ENCODE results near the gene DGCR8.
A peak's percentile ranks its signal among the peaks of the same experiment; 100 is the strongest.

The DGCR8 gene

GRCh38 chr22:20068640-20069039 lies 11.4 kb upstream of the DGCR8 start:
- DNase-seq = no peak

DNA sequence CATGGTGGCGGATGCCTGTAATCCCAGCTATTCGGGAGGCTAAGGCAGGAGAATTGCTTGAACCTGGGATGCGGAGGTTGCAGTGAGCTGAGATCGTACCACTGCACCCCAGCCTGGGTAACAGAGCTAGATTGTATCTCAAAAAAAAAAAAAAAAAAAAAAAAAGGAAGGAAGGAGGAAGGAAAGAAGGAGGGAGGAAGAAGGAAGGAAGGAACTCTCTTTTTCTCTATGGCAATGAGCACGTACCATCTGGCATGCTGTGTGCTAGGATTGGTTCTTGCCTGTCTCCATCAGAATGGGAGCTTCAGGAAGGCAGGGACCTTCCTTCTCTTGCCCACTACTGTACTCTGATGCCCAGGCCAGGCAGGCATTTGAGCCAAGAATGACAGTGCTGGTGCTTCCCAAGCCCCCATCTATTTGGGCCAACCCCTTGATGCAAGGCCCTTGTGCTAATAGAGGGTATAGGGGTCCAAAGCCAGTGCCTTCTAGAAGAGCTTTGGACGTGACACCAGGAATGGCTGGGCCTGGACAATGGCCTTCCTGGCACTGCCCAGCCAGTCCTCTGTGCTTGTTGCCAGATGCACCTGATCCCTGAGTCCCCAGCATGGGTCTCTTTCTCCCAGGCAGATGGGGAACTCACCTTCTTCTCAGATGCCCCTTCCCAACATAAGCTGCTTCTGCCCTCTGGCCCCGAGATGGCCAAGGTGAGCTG lies 10.6 kb upstream of the DGCR8 start:
- no peak for DNase-seq

GRCh38 chr22:20071524-20071972 lies 8.5 kb upstream of the DGCR8 start:
- no peak for DNase-seq

GRCh38 chr22:20076627-20077172 lies 3.3 kb upstream of the DGCR8 start:
- no peak for DNase-seq

GRCh38 chr22:20080445-20080775 lies 369 bp downstream of the DGCR8 start:
- peak; percentile 65 for DNase-seq

GRCh38 chr22:20080776-20081654 lies 974 bp downstream of the DGCR8 start:
- peak; percentile 18 for DNase-seq

- no peak for DNase-seq
These were observed 3.3 kb downstream of the DGCR8 start for GRCh38 chr22:20083157-20083890.

DNA sequence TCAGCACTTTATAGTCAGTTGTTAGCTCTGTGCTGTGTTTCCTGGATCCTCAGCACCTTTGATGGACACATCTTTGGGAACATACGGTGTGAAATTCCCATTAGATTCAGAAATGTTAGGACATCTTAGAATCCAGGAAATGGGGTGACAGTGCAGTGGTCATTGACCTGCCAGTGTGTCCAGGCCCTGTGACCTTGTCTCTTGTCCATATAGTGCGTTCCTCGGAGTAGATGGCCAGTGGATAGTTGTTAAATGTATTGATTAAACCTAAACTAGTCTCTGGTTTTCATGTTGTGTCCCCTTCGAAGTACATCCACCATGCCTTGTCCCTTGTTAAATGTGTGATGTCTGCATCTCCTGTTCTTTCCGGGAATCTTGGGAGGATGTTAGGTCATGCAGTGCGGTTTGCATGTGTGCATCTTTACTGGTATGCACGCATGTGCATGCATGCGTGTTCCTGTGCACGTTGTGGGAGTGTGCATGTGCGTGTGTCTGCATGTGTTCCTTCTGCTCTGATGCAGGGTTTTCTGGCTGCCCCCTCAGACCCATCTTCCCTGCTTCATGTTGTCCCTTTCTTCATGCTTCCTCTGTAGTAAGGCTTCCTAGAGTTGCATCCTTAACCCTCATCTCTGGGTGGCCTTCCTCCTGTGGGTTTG lies 4.0 kb downstream of the DGCR8 start:
- no peak for DNase-seq

GRCh38 chr22:20084547-20085413 lies 4.7 kb downstream of the DGCR8 start:
- peak; percentile 19 for DNase-seq

- no peak for DNase-seq
These were observed 5.6 kb downstream of the DGCR8 start for GRCh38 chr22:20085651-20086050.

DNA sequence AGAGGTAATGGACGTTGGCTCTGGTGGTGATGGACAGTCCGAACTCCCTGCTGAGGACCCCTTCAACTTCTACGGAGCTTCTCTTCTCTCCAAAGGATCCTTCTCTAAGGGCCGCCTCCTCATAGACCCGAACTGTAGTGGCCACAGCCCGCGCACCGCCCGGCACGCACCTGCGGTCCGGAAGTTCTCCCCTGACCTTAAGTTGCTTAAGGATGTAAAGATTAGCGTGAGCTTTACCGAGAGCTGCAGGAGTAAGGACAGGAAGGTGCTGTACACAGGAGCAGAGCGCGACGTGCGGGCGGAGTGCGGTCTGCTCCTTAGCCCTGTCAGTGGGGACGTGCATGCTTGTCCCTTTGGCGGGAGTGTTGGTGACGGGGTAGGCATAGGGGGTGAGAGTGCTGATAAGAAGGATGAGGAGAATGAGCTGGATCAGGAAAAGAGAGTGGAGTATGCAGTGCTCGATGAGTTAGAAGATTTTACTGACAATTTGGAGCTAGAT lies 6.1 kb downstream of the DGCR8 start:
- DNase-seq = no peak

DNA sequence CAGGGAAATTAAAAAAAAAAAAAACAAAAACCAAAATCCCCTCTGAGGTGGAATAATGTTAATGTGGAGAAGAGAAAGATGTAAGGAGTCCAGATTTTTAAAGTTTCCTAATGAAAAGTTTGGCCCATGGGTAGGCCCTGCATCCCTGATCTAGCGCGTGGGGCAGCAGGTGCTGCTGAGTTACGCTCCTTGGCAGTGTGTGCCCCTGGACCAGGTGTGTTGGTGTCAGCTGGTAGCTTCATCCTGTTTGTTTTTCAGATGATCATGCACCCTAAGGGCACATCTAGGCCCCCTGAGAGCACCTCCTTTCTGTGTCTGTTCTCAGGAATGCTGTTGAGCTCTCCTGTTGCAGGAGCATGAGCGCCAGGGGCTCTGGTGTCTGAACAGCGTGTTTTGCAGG lies 6.7 kb downstream of the DGCR8 start:
- DNase-seq = no peak

DNA sequence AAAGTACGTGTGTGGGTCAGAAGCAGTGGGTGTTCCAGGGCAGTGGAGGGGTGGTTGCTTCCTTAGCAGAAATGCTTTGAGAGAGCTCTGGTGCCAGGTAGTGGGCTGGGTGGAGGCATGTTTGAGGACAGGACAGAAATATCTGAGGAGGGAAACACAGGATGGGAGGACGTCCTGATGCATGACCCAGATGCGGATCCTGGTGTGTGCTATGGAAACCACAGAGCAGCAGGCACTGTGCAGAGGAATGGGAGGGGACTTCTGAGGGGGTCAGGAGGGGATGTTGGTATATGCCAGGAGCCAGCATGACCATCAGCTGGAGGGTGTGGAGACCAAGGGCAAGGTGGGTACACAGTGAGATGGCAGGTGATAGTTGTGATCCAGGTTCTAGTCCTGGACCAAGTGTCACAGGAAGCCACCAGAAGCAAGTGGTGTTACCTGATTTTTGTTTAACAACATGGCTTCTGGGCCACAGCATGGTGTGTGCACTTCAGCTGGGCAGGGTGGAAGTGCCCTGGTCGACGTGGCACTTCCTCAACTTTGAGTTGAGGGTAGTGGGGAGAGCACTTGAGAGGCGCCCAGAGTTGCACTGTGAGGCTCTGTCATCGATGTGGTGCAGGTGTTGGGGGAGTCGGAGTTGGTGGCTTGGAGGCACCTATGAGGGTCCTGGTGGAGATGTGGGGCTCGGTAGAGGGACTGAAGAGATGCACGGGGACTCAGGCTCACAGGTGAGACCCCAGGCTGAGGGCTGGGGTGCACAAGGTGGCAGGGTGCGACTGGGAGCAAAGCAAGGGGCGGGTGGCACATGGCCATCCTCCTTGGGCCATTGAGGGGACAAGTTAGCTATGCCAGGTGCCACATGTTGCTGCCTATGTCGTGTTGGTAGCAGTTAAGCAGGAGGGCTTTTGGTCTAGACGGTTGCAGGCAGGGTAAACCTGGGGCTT lies 7.5 kb downstream of the DGCR8 start:
- DNase-seq = no peak

DNA sequence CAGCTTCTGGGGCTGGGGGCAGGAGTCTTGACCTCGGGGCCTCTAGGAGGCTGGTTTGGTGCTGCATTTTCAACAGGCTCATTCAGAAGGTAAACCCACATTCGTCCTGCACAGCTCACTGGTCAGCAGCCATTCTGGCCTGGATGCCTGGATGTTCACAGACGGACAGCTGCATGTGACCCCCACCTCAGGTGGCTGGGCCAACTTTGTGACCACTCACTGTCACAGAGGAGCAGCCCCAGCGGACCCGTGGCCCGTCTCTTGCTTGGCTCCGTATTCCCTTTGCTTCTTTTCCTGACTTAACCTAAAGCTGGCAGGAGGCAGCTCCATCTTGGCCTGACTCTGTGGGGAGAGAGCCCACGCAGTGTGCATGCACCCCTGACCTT lies 8.2 kb downstream of the DGCR8 start:
- DNase-seq = no peak

DNA sequence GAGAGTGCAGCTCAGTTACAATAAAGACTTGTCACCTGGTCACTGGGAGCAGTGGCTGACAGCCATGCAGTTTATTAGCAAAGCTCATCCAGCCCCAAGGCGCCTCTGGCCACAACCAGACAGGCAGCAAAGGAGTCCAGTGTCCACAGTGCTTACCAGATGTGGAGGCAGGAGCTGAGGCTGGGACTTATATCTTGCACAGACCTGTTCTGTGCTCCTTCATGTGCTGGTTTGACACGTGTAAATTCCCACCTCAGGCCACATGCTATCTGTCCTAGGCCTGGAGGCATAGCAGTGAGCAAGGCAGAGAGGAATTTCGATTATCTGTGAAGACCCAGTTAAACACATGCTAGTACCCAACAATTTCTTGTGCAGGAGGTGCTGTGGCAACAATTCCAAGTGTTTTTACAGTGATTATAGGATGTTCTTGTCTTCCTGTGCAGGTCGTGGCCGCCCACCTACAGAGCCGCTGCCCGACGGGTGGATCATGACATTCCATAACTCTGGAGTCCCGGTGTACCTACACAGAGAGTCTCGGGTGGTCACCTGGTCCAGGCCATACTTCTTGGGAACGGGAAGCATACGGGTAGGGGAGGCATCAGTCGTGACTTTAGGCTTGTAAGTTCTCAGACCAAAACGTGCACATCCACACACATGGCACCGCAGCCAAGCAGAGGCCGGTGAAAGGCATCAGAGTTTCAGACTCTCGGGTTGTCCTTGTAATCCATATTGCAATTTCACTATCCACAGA lies 9.4 kb downstream of the DGCR8 start:
- no peak for DNase-seq

DNA sequence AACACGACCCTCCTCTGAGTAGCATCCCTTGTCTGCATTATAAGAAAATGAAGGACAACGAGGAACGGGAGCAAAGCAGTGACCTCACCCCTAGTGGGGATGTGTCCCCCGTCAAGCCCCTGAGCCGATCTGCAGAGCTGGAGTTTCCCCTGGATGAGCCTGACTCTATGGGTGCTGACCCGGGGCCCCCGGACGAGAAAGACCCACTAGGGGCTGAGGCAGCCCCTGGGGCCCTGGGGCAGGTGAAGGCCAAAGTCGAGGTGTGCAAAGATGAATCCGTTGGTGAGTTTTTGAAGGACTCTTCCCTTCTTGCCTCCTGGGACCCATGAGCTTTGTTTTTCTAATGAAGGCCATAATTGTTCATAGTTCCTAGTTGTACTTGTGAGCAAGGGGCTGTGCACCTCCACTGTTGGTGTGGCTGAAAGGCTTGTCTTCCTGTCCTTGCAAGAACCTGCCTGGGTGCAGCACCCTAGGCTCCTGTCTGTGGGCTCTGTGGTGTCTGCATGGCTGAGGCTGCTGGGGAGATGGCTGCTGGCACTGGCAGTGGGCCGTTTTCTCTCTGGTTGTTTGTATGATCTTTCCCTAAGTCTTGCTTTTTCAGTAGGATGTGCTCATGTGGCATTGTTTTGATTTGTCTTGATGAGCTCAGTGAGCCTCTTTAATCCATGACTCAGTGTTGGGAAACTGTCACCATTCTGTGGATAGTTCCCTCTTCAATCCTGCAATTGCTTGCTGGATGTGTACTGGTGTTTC lies 10.1 kb downstream of the DGCR8 start:
- DNase-seq = no peak

- DNase-seq = no peak
These were observed 10.7 kb downstream of the DGCR8 start for GRCh38 chr22:20090730-20091240.

DNA sequence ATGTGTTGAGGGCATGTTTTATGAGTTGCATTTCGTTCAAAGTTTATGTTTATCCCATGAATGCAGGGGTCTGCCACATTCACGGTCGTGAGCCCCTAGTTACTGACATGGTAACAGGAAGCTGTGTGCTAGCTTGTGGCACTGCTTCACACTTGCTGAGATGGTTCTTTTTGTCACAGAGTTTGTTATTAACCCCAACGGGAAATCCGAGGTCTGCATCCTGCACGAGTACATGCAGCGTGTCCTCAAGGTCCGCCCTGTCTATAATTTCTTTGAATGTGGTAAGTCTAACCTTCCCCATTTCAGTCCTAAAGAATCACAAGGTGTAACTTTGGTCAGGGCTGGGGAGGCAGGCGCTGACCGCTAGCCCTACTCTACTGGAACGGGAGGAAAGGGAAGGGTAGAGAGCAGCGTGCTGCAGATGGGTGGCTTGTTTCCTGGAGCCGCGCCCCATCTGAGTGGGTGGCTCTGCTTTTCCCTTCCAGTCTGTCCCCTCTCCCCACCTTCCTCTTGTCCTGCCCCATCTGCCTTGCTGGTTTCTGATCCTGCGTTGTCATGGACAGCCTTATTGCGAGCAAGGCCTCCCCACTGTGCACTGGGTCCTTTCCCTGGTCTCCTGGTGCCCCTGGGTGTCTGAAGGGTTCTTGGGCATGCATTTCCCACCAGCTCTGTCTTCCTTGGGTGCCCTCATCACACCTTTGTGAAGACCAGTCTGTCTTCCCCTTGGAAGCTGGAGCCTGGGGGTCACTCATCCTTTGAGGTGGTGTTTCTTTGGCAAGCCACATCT lies 11.8 kb downstream of the DGCR8 start:
- no peak for DNase-seq
